K562 (cell line): Measurements from ENCODE around the gene QKI. TPM values are rescaled to one million over a fixed set of nuclear protein-coding genes. Genes with fewer than 3 reads are reported as not detected.

ENCODE experiments used
- ATAC-seq: fragments of 200-7000 bp; cut with Tn5 transposase; 3 replicates; pipeline ENCODE4 v1.9.1; 2020; ENCODE audit warnings: moderate library complexity
- BruUV-seq: library from RNA; stranded (reverse); fragments of 400-500 nt; replicated peaks from 2 replicates; lab custom pipeline; 2021; lab: Mats Ljungman, UMichigan
- CTCF ChIA-PET: fragments of 300-600 bp; formaldehyde crosslinking; extraction: SDS; loops from one replicate; lab custom pipeline; 2021; ENCODE audit warnings: low intra/inter-chr PET ratio; lab: Yijun Ruan, JAX
- POLR2A ChIA-PET: fragments of 300-600, 350-650 bp; sonication (Branson Sonifier 250); formaldehyde crosslinking; extraction: SDS; loops from one replicate; lab custom pipeline; 2021; ENCODE audit warnings: antibody characterized with exemption, inconsistent platforms; lab: Yijun Ruan, JAX
- DNase-seq, 4 experiments: peaks; one replicate each; pipeline versions ENCODE4 v3.0.0 to v3.0.0-alpha.2; 2011 to 2018; ENCODE audit warnings: low spot score in 3 of 4, mixed read lengths in 3 of 4; ENCODE audit errors: extremely low read depth in 1 of 4
- FAIRE-seq: peaks from 2 replicates; lab custom pipeline; 2011; peaks lifted over from hg19 to GRCh38; lab: Jason Lieb, UNC
- H2AFZ ChIP-seq: 2 replicates; pipeline ENCODE4 v1.6.0; 2011; ENCODE audit warnings: low read depth, low read length, control low read depth, inconsistent platforms
- H3K27ac ChIP-seq: fragments of 200-600 bp; 3 replicates; pipeline ENCODE4 v1.8.0; 2011; ENCODE audit warnings: low read depth, mild to moderate bottlenecking, control low read depth, inconsistent platforms, low read length, moderate library complexity, mixed read lengths; ENCODE audit errors: extremely low read depth
- H3K27me3 ChIP-seq, 2 experiments: fragments of 300-600 bp in 1 of 2; 2 replicates in 1 of 2; 3 replicates in 1 of 2; pipeline versions ENCODE4 v1.6.0 to v1.8.0; 2011; ENCODE audit warnings: inconsistent platforms in 2 of 2, low read length in 2 of 2, mild to moderate bottlenecking in 1 of 2, mixed read lengths in 1 of 2, moderate library complexity in 1 of 2; ENCODE audit not compliant: control insufficient read depth in 2 of 2, insufficient read depth in 2 of 2
- H3K36me3 ChIP-seq: fragments of 300-600 bp; 3 replicates; pipeline ENCODE4 v1.8.0; 2011; ENCODE audit warnings: mild to moderate bottlenecking, low read length, inconsistent platforms; ENCODE audit not compliant: control insufficient read depth, insufficient read depth
- H3K4me1 ChIP-seq, 2 experiments: fragments of 200-600 bp in 1 of 2; replicated peaks in 1 of 2; 2 replicates in 1 of 2; 3 replicates in 1 of 2; pipeline versions ENCODE4 v1.5.1 to v1.8.0; 2011; ENCODE audit warnings: inconsistent platforms in 2 of 2, low read length in 2 of 2, mild to moderate bottlenecking in 1 of 2, mixed read lengths in 1 of 2, moderate library complexity in 1 of 2; ENCODE audit not compliant: control insufficient read depth in 2 of 2, insufficient read depth in 2 of 2
- H3K4me2 ChIP-seq: 2 replicates; pipeline ENCODE4 v1.6.1; 2011; ENCODE audit warnings: low read length, control low read depth, inconsistent platforms, mixed read lengths; ENCODE audit not compliant: insufficient read depth
- H3K4me3 ChIP-seq: fragments of 200-600 bp; sonication (generic), shearing (Covaris generic); 2 replicates; pipeline ENCODE4 v1.5.1; 2016; ENCODE audit warnings: control low read depth, inconsistent platforms
- H3K79me2 ChIP-seq: fragments of 200-600 bp; 3 replicates; pipeline ENCODE4 v1.8.0; 2011; ENCODE audit warnings: low read length, inconsistent platforms; ENCODE audit not compliant: control insufficient read depth, insufficient read depth
- H3K9ac ChIP-seq, 2 experiments: 2 replicates each; pipeline versions ENCODE4 v1.6.0 to v1.6.1; 2011; ENCODE audit warnings: low read depth in 2 of 2, low read length in 2 of 2, control low read depth in 1 of 2, inconsistent platforms in 1 of 2, mild to moderate bottlenecking in 1 of 2, mixed read lengths in 1 of 2; ENCODE audit not compliant: insufficient read depth in 1 of 2
- H3K9me1 ChIP-seq: one replicate; pipeline ENCODE4 v1.6.0; 2011; ENCODE audit warnings: inconsistent platforms, mild to moderate bottlenecking, low read length, moderate library complexity; ENCODE audit not compliant: control insufficient read depth, insufficient read depth
- H3K9me3 ChIP-seq: replicated peaks from 2 replicates; pipeline ENCODE4 v1.5.1; 2011; ENCODE audit warnings: low read depth, low read length, inconsistent platforms; ENCODE audit not compliant: control insufficient read depth, insufficient read depth
- H4K20me1 ChIP-seq: replicated peaks from 2 replicates; pipeline ENCODE4 v1.6.1; 2011; ENCODE audit warnings: low read length, inconsistent platforms, mixed read lengths; ENCODE audit not compliant: control insufficient read depth, insufficient read depth
- C11orf30 ChIP-seq: fragments of 450-650 bp; IDR thresholded peaks from 2 replicates; pipeline ENCODE4 v1.6.1; 2016; ENCODE audit warnings: low read depth, mild to moderate bottlenecking
- NFYB ChIP-seq: IDR thresholded peaks from 2 replicates; pipeline ENCODE4 v1.6.1; 2011; ENCODE audit warnings: mild to moderate bottlenecking, moderate library complexity; ENCODE audit not compliant: insufficient read length; ENCODE audit errors: extremely low read depth
- NR2C2 ChIP-seq, 2 experiments: fragments of 200-800 bp in 1 of 2; sonication (Bioruptor generic) in 1 of 2; sonication (generic) in 1 of 2; formaldehyde crosslinking in 1 of 2; IDR thresholded peaks; 2 replicates each; pipeline versions ENCODE4 v1.6.1 to v1.8.0; 2016 to 2022; ENCODE audit warnings: mild to moderate bottlenecking in 1 of 2, missing compliant biosample characterization in 1 of 2, missing genetic modification characterization in 1 of 2, missing genetic modification reagents in 1 of 2
- ZNF316 ChIP-seq: fragments of 450-650 bp; IDR thresholded peaks from 2 replicates; pipeline ENCODE4 v1.6.1; 2016
- ZNF551 ChIP-seq: fragments of 250-450 bp; sonication (Bioruptor Pico); IDR thresholded peaks from 2 replicates; pipeline ENCODE4 v1.5.0; 2021; ENCODE audit warnings: mild to moderate bottlenecking, moderate library complexity
- whole genome bisulfite sequencing: fragments of 100-300 bp; shearing (Covaris generic); methylation state at CpG from one replicate; pipeline ENCODE4 v1.1.6; 2016; ENCODE audit warnings: low coverage, mixed read lengths; ENCODE audit not compliant: insufficient coverage; ENCODE audit errors: missing lambda C conversion rate; 5-methylcytosine and 5-hydroxymethylcytosine counted together
- in situ Hi-C: fragments of 300-500 bp; cut with MboI; formaldehyde crosslinking; loops from 4 replicates; pipeline ENCODE4 v1.15.0; 2018; ENCODE audit warnings: inconsistent platforms, mixed read lengths
- intact Hi-C: fragments of 100-400 bp; cut with micrococcal nuclease; formaldehyde crosslinking; loops from 2 replicates; pipeline ENCODE4 v1.14.2; 2022
- polyA plus RNA-seq, 8 experiments: library from polyadenylated mRNA; depleted of rRNA in 4 of 8; stranded (reverse) in 5 of 8; unstranded in 3 of 8; fragments of >200 nt; fragmentation: Nextera tagmentation in 2 of 8; fragmentation: Illumina TruSeq in 1 of 8; extraction: Ambion mirVana in 2 of 8; extraction: Trizol in 1 of 8; gene quantifications; 2 replicates each; pipeline versions ENCODE4 v1.2.1 to v1.2.3, GENCODE V29; 2011 to 2014; ENCODE audit warnings: inconsistent platforms in 1 of 8, missing spikeins in 1 of 8
- total RNA-seq, 7 experiments: library from RNA; depleted of rRNA in 6 of 7; stranded (reverse); fragments of >200 nt in 6 of 7; fragmentation: Illumina TruSeq in 2 of 7; extraction: Trizol in 2 of 7; gene quantifications; 2 replicates each; pipeline versions ENCODE4 v1.2.1 to v1.2.3, GENCODE V29; 2011 to 2021; ENCODE audit warnings: low replicate concordance in 1 of 7
- TF ChIP-seq, protein P1 (sequence below): sonication (generic); formaldehyde crosslinking; IDR thresholded peaks from 2 replicates; pipeline ENCODE4 v1.8.0; 2022; ENCODE audit warnings: mild to moderate bottlenecking, missing genetic modification reagents

QKI gene
- total and polyA plus RNA-seq, 9 of the 15 experiments (the other 6 are each of a cell fraction or from before 2014, with no cell fraction given) = 20.4 to 215 (median 123) TPM

DNA sequence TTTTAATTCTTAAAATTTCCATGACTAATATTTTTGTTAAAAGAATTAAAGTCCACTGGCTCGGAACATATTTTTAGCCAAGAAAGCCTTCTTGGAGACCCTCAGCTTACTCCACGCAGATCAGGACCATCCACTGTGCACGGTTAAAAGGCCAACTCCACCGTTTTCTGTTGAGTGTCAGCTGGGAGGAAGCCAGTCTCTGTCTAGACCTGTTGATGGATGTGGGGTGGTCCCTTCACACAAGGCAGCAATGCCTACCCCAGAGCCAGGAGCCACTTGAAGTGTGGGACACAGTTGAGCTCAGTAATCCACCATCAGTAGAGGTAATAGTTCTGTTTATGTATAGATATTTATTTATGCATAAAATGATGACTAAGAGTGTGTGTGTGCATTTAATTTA, 19.9 kb upstream of the QKI start (continued):
- no peak for TF ChIP-seq NFYB
- TF ChIP-seq, protein P1, sequence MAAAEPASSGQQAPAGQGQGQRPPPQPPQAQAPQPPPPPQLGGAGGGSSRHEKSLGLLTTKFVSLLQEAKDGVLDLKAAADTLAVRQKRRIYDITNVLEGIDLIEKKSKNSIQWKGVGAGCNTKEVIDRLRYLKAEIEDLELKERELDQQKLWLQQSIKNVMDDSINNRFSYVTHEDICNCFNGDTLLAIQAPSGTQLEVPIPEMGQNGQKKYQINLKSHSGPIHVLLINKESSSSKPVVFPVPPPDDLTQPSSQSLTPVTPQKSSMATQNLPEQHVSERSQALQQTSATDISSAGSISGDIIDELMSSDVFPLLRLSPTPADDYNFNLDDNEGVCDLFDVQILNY (CRISPR knock-in tag) = no peak
- TF ChIP-seq, all 486 proteins: peak for 0

DNA sequence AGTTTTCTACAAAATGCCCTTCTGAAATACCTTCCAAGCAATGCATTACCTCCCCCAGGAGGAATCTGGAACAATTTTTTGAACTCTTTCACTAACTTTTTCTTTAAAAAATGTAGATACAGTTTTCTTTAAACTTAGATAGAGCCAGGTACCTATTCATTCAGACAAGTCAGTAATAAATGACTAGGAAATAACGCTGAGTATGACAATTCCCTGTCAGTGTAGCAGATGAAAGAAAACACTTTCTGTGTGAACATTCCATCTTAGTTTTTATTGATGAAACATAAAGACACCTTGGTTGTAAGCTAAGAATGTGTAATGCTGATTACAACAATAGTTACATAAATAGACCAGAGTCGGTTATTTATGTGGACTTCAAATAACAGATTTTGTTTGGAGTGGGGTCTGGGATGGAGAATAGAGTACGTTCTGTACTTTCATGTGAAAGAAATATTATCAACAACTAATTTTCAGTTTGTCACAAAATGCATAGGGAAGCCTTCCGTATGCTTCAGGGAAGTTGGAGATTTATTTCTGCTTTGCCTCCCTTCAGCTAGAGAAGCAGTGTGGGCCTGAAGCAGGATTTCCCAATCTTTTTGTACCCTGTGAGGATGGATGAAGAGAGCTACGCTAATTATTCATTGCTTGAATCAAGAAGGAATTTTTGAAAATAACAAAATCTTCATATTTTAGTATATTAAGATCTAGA, 19.2 kb upstream of the QKI start:
- BruUV-seq = no TSS peak
- Histone ChIP-seq H3K9me3 (no peaks in the 10 kb centered on the region), H3K36me3 (no peaks in the 10 kb centered on the region), H4K20me1 (no peaks in the 10 kb centered on the region), H3K9me1 (no peaks in the 10 kb centered on the region), H3K4me1 (peaks cover 0 to 3% of the 10 kb centered on the region in 2 experiments; a peak in 2 of 5 replicates), H3K79me2 (no peaks in the 10 kb centered on the region), H3K9ac (no peak overlapping the region), H3K4me3 (no peak overlapping the region), H2AFZ (no peak overlapping the region), H3K27me3 (peaks cover 12 to 28% of the 10 kb centered on the region in 2 experiments), H3K4me2 (no peak overlapping the region), H3K27ac (no peak overlapping the region)
- 18% methylated on average over 5 of the region's 5 CpGs for WGBS
- no peak for FAIRE-seq
- no peak for ATAC-seq
- in situ Hi-C loops (no loop called here), intact Hi-C loops (no loop called here)
- DNase-seq = no peak
- CTCF ChIA-PET = no interaction called here
- TF ChIP-seq C11orf30 (peak; percentile 57), NR2C2 (CRISPR knock-in tag; IDR thresholded peaks at IDR 0.05) (no peak), NR2C2 (tag; IDR thresholded peaks at IDR 0.05) (no peak), ZNF551 (CRISPR knock-in tag) (no peak), ZNF316 (peak; percentile 82)
- POLR2A ChIA-PET = interaction anchor here (1.2 kb wide), 1 partner anchor 127 kb away, joined by 3 read pairs; no protein-coding TSS in a partner anchor
